OCI-LY1 (cell line): ENCODE data around the gene SLC25A42.
A peak's percentile ranks its signal among the peaks of the same experiment; 100 is the strongest.

Experiments
- H2AFZ ChIP-seq: fragments of 200-600 bp; sonication (generic), shearing (Covaris generic); 2 replicates; pipeline ENCODE4 v1.6.0; 2014; ENCODE audit warnings: antibody characterized with exemption, mild to moderate bottlenecking, low read length
- H3F3A ChIP-seq: fragments of 200-600 bp; sonication (generic), shearing (Covaris generic); 2 replicates; pipeline ENCODE4 v1.6.0; 2014; ENCODE audit warnings: mild to moderate bottlenecking, antibody characterized with exemption, low read length, moderate library complexity; ENCODE audit not compliant: insufficient read depth
- H3K27ac ChIP-seq: fragments of 200-600 bp; sonication (generic); 2 replicates; pipeline ENCODE4 v1.5.1; 2014; ENCODE audit warnings: low read length, mixed run types, mild to moderate bottlenecking, low read depth; ENCODE audit not compliant: poor library complexity, severe bottlenecking
- H3K27me3 ChIP-seq: fragments of 200-600 bp; sonication (generic); 2 replicates; pipeline ENCODE4 v1.6.0; 2014; ENCODE audit warnings: antibody characterized with exemption, mild to moderate bottlenecking, low read length, moderate library complexity; ENCODE audit not compliant: insufficient read depth
- H3K36me3 ChIP-seq: fragments of 200-600 bp; sonication (generic); 2 replicates; pipeline ENCODE4 v1.6.1; 2014; ENCODE audit warnings: mild to moderate bottlenecking, antibody characterized with exemption, low read length, moderate library complexity, mixed read lengths; ENCODE audit not compliant: insufficient read depth
- H3K4me1 ChIP-seq: fragments of 200-600 bp; sonication (generic); 2 replicates; pipeline ENCODE4 v1.5.1; 2014; ENCODE audit warnings: mild to moderate bottlenecking, low read length, moderate library complexity; ENCODE audit not compliant: insufficient read depth, severe bottlenecking
- H3K4me2 ChIP-seq: fragments of 200-600 bp; sonication (generic), shearing (Covaris generic); 2 replicates; pipeline ENCODE4 v1.6.1; 2014; ENCODE audit warnings: low read length
- H3K4me3 ChIP-seq: fragments of 200-600 bp; sonication (generic); 2 replicates; pipeline ENCODE4 v1.5.1; 2014; ENCODE audit warnings: low read length, low read depth, mild to moderate bottlenecking, mixed read lengths; ENCODE audit not compliant: poor library complexity, severe bottlenecking
- H3K79me2 ChIP-seq: fragments of 200-600 bp; shearing (Covaris generic); 2 replicates; pipeline ENCODE4 v1.6.1; 2016; ENCODE audit warnings: mixed run types, low read length, mixed read lengths; ENCODE audit not compliant: insufficient read depth
- H3K9ac ChIP-seq: fragments of 200-600 bp; sonication (generic), shearing (Covaris generic); 2 replicates; pipeline ENCODE4 v1.6.1; 2014; ENCODE audit warnings: mild to moderate bottlenecking, low read length, mixed read lengths
- H3K9me2 ChIP-seq: fragments of 200-600 bp; sonication (generic), shearing (Covaris generic); 2 replicates; pipeline ENCODE4 v1.6.1; 2014; ENCODE audit warnings: low read depth, mild to moderate bottlenecking, low read length, mixed read lengths
- H3K9me3 ChIP-seq: fragments of 200-600 bp; shearing (Covaris generic); 2 replicates; pipeline ENCODE4 v1.6.1; 2014; ENCODE audit warnings: low read length, mixed read lengths
- H4K20me1 ChIP-seq: fragments of 200-600 bp; sonication (generic), shearing (Covaris generic); 2 replicates; pipeline ENCODE4 v1.6.0; 2016; ENCODE audit warnings: mild to moderate bottlenecking, low read length; ENCODE audit not compliant: insufficient read depth
- EZH2 ChIP-seq: fragments of 200-600 bp; sonication (generic), shearing (Covaris generic); IDR thresholded peaks from 2 replicates; pipeline ENCODE4 v1.8.0; 2017; ENCODE audit warnings: borderline replicate concordance, mixed run types, mild to moderate bottlenecking, antibody characterized with exemption, low read length, moderate library complexity, mixed read lengths
- TF ChIP-seq, protein P1 (sequence below): fragments of 200-600 bp; sonication (generic), shearing (Covaris generic); IDR thresholded peaks from 2 replicates; pipeline ENCODE4 v1.5.1; 2017; ENCODE audit warnings: mild to moderate bottlenecking, antibody characterized with exemption, low read length, moderate library complexity, mixed read lengths

SLC25A42 gene

GRCh38 chr19:19110410-19111135, 46.8 kb downstream of the SLC25A42 start:
- peaks cover 9% of the 10 kb centered on the region for H3K4me1 ChIP-seq
- no peaks in the 10 kb centered on the region for H3K9me2 ChIP-seq
- no peak overlapping the region for H2AFZ ChIP-seq
- peak overlapping the region; percentile 38 for H3K4me3 ChIP-seq
- no peaks in the 10 kb centered on the region; the same call in 1 of the 2 replicates for H3K27me3 ChIP-seq
- TF ChIP-seq, protein P1, sequence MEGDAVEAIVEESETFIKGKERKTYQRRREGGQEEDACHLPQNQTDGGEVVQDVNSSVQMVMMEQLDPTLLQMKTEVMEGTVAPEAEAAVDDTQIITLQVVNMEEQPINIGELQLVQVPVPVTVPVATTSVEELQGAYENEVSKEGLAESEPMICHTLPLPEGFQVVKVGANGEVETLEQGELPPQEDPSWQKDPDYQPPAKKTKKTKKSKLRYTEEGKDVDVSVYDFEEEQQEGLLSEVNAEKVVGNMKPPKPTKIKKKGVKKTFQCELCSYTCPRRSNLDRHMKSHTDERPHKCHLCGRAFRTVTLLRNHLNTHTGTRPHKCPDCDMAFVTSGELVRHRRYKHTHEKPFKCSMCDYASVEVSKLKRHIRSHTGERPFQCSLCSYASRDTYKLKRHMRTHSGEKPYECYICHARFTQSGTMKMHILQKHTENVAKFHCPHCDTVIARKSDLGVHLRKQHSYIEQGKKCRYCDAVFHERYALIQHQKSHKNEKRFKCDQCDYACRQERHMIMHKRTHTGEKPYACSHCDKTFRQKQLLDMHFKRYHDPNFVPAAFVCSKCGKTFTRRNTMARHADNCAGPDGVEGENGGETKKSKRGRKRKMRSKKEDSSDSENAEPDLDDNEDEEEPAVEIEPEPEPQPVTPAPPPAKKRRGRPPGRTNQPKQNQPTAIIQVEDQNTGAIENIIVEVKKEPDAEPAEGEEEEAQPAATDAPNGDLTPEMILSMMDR, result peak; percentile 44
- no peak for TF ChIP-seq EZH2
- no peaks in the 10 kb centered on the region for H3F3A ChIP-seq
- no peaks in the 10 kb centered on the region for H4K20me1 ChIP-seq
- no peak overlapping the region for H3K27ac ChIP-seq
- H3K9ac ChIP-seq, result no peak overlapping the region
- H3K9me3 ChIP-seq, result no peaks in the 10 kb centered on the region
- no peaks in the 10 kb centered on the region; the same call in 1 of the 2 replicates for H3K36me3 ChIP-seq
- H3K79me2 ChIP-seq, result no peaks in the 10 kb centered on the region
- H3K4me2 ChIP-seq, result peak overlapping the region; percentile 44

- H3K9me2 ChIP-seq, result no peaks in the 10 kb centered on the region
- H3F3A ChIP-seq, result no peaks in the 10 kb centered on the region
- H4K20me1 ChIP-seq, result no peaks in the 10 kb centered on the region
- H3K4me3 ChIP-seq, result no peak overlapping the region
- no peaks in the 10 kb centered on the region for H3K9me3 ChIP-seq
- H3K27me3 ChIP-seq, result no peaks in the 10 kb centered on the region; the same call in 1 of the 2 replicates
- H3K27ac ChIP-seq, result no peak overlapping the region
- no peak for TF ChIP-seq EZH2
- TF ChIP-seq, protein P1, result no peak
- H3K79me2 ChIP-seq, result no peaks in the 10 kb centered on the region
- no peak overlapping the region for H3K4me2 ChIP-seq
- H3K9ac ChIP-seq, result no peak overlapping the region
- H3K36me3 ChIP-seq, result no peaks in the 10 kb centered on the region; the same call in 1 of the 2 replicates
- H2AFZ ChIP-seq, result no peak overlapping the region
- peaks cover 9% of the 10 kb centered on the region for H3K4me1 ChIP-seq
These were observed 47.5 kb downstream of the SLC25A42 start for GRCh38 chr19:19111136-19111835.

DNA sequence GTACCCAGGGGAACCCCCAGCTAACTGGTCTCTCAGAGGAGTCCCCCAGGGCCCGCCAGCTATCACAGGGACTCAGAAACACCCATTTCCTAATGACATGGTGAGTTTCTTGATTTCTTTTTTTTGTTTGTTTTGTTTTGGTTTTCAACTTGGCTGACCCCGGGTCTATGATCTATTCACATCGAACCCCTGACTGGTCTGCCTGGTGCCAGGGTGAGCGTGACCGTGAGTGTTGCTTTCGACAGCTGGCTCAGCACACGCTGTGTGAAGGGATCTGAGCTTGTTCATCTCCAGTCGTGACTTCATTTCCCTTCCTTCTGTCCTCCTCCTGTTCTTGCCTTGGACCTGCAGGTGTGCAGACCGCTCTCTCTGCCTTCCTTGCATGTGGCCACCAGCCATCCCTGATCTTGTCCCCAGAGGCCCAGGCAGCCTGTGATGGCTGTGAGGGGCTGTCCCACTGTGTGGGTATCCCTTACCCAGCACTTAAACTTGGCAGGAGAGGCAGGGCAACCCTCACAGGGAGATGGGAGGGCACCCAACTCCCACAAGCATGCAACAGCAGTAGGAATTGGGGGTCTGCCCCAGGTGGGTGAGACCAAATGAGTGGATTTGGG, 48.3 kb downstream of the SLC25A42 start:
- Histone ChIP-seq H3K79me2 (no peaks in the 10 kb centered on the region), H3K27ac (no peak overlapping the region), H3K9me2 (no peaks in the 10 kb centered on the region), H2AFZ (no peak overlapping the region), H3K9me3 (no peaks in the 10 kb centered on the region), H3K9ac (no peak overlapping the region), H3K27me3 (no peaks in the 10 kb centered on the region; the same call in 1 of the 2 replicates), H4K20me1 (no peaks in the 10 kb centered on the region), H3K4me3 (no peak overlapping the region), H3K4me2 (no peak overlapping the region), H3F3A (no peaks in the 10 kb centered on the region), H3K36me3 (no peaks in the 10 kb centered on the region; the same call in 1 of the 2 replicates), H3K4me1 (peaks cover 9% of the 10 kb centered on the region)
- TF ChIP-seq, protein P1, result no peak
- TF ChIP-seq EZH2, result no peak
